Left lung (tissue), 10 donors: ENCODE measurements around the gene PRSS36. TPM values are rescaled to one million over a fixed set of nuclear protein-coding genes. Genes with fewer than 3 reads are reported as not detected.
A peak's percentile ranks its signal among the peaks of the same experiment; 100 is the strongest.
"Not testable (repeated sequence)": the region's sequence is repeated elsewhere in the genome, so short reads cannot be mapped to it uniquely, and the experiment has no call there.

Experiments used
- ATAC-seq: fragments of 200-7000 bp; cut with Tn5 transposase; one replicate; pipeline ENCODE4 v1.9.1; 2020; ENCODE audit warnings: moderate library complexity
- DNase-seq, 4 donors: peaks; one replicate each; pipeline ENCODE4 v3.0.0-alpha.2; 2013 to 2020
- H3K27ac ChIP-seq, 2 donors: fragments of 200-600 bp; sonication (generic) in 1 of 2; one replicate each; pipeline versions ENCODE4 v1.5.0 to v1.8.0; 2020 to 2021
- H3K27me3 ChIP-seq, 2 donors: fragments of 200-600 bp; sonication (generic) in 1 of 2; one replicate each; pipeline versions ENCODE4 v1.5.0 to v1.8.0; 2020 to 2021
- H3K36me3 ChIP-seq, 2 donors: fragments of 200-600 bp; sonication (generic) in 1 of 2; one replicate each; pipeline versions ENCODE4 v1.5.0 to v1.8.0; 2020 to 2021
- H3K4me1 ChIP-seq, 2 donors: fragments of 200-600 bp; one replicate each; pipeline ENCODE4 v1.8.0; 2021
- H3K4me3 ChIP-seq, 2 donors: fragments of 200-600 bp; sonication (generic) in 1 of 2; one replicate each; pipeline versions ENCODE4 v1.5.0 to v1.8.0; 2020 to 2021; ENCODE audit warnings: mild to moderate bottlenecking in 1 of 2
- H3K9me3 ChIP-seq, 2 donors: fragments of 200-600 bp; sonication (generic) in 1 of 2; one replicate each; pipeline versions ENCODE4 v1.5.0 to v1.8.0; 2020 to 2021
- intact Hi-C, 2 donors: fragments of 100-400 bp; cut with DNase I; formaldehyde crosslinking; loops; one replicate each; pipeline versions ENCODE4 v1.11.2 to v1.14.2; 2022
- polyA plus RNA-seq, 6 donors: library from polyadenylated mRNA; unstranded; fragments of 120-200 nt; gene quantifications; one replicate each; pipeline ENCODE4 v1.2.1, GENCODE V29; 2013; ENCODE audit not compliant: insufficient read length in 6 of 6
- total RNA-seq, 2 donors: library from RNA; stranded (reverse); fragmentation: NEBNext Ultra II Directional; extraction: Animal tissue kit (Norgen Biotek cat#: 25700); gene quantifications; one replicate each; pipeline ENCODE4 v1.2.1, GENCODE V29; 2021
- TF ChIP-seq, protein P1 (sequence below), 2 donors: fragments of 200-600 bp; sonication (generic) in 1 of 2; IDR thresholded peaks; one replicate each; pipeline versions ENCODE4 v1.5.0 to v1.8.0; 2021; ENCODE audit warnings: antibody characterized with exemption in 2 of 2
- donor health status: DM: no; HTN: yes; CAD: no.
- donor health status: DM: no; HTN: no; CAD: no.

PRSS36 gene
- total and polyA plus RNA-seq, 8 donors = 0.70 to 5.8 (median 2.1) TPM

GRCh38 chr16:31138621-31139578 lies 11.0 kb downstream of the PRSS36 start:
- no peaks in the 10 kb centered on the region for H3K9me3 ChIP-seq
- DNase-seq (peak in 3 of 4 donors; percentile 84 to 89 (median 85)), ATAC-seq (peak; percentile 35)
- peaks cover 0 to 8% of the 10 kb centered on the region in 2 donors for H3K27me3 ChIP-seq
- peak overlapping the region in 1 of 2 donors; percentile 14 for H3K4me3 ChIP-seq
- peak overlapping the region; percentile 66 to 69 for H3K27ac ChIP-seq
- peaks cover 8 to 51% of the 10 kb centered on the region in 2 donors for H3K4me1 ChIP-seq
- intact Hi-C loops = no loop called here
- no peaks in the 10 kb centered on the region for H3K36me3 ChIP-seq
- TF ChIP-seq, protein P1, sequence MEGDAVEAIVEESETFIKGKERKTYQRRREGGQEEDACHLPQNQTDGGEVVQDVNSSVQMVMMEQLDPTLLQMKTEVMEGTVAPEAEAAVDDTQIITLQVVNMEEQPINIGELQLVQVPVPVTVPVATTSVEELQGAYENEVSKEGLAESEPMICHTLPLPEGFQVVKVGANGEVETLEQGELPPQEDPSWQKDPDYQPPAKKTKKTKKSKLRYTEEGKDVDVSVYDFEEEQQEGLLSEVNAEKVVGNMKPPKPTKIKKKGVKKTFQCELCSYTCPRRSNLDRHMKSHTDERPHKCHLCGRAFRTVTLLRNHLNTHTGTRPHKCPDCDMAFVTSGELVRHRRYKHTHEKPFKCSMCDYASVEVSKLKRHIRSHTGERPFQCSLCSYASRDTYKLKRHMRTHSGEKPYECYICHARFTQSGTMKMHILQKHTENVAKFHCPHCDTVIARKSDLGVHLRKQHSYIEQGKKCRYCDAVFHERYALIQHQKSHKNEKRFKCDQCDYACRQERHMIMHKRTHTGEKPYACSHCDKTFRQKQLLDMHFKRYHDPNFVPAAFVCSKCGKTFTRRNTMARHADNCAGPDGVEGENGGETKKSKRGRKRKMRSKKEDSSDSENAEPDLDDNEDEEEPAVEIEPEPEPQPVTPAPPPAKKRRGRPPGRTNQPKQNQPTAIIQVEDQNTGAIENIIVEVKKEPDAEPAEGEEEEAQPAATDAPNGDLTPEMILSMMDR (IDR thresholded peaks at IDR 0.05) = no peak

GRCh38 chr16:31136822-31137499 lies 12.9 kb downstream of the PRSS36 start:
- ATAC-seq, H3K27ac ChIP-seq, H3K27me3 ChIP-seq, intact Hi-C loops, H3K9me3 ChIP-seq, H3K36me3 ChIP-seq, H3K4me3 ChIP-seq: not testable (repeated sequence)
- peaks cover 11 to 59% of the 10 kb centered on the region in 2 donors for H3K4me1 ChIP-seq
- DNase-seq = peak in 1 of 4 donors; percentile 33

DNA sequence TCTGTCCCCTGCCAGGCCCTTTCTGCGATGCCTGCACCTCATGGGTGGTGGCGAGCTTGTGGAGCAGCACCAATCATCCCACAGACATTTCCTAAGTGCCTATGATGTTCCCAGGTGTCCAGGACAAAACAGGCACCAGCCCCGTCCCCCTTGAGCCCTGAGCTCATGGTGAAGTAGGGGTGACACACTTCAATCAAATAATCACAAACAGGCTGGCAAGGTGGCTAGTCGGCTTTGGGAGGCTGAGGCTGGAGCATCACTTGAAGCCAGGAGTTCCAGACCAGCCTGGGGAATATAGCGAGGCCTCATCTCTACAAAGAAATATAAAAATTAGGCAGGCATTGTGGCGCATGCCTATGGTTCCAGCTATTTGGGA lies 13.6 kb downstream of the PRSS36 start:
- Histone ChIP-seq H3K9me3 (no peaks in the 10 kb centered on the region), H3K27me3 (peaks cover 0 to 8% of the 10 kb centered on the region in 2 donors), H3K4me1 (peaks cover 4 to 59% of the 10 kb centered on the region in 2 donors), H3K27ac (no peak overlapping the region), H3K36me3 (peaks cover 0 to 13% of the 10 kb centered on the region in 2 donors), H3K4me3 (no peak overlapping the region)
- TF ChIP-seq, protein P1 (IDR thresholded peaks at IDR 0.05) = no peak
- DNase-seq = peak in 1 of 4 donors; percentile 37
- intact Hi-C loops = no loop called here
- ATAC-seq = no peak

GRCh38 chr16:31135535-31136286 lies 14.2 kb downstream of the PRSS36 start, which contains the start of gene PRSS8:
TSS of gene PRSS8 (minus strand) at chr16:31135727. CDS start at chr16:31135498, 229 bp downstream.
- ATAC-seq (peak; percentile 76), DNase-seq (peak in 3 of 4 donors; percentile 76 to 94 (median 88))
- H3K36me3 ChIP-seq = peaks cover 0 to 19% of the 10 kb centered on the region in 2 donors
- TF ChIP-seq, protein P1 (IDR thresholded peaks at IDR 0.05) = no peak
- no peaks in the 10 kb centered on the region for H3K9me3 ChIP-seq
- peaks cover 0 to 8% of the 10 kb centered on the region in 2 donors for H3K27me3 ChIP-seq
- peak within 1 kb of the TSS; percentile 72 to 73 for H3K27ac ChIP-seq
- H3K4me1 ChIP-seq = peaks cover 4 to 59% of the 10 kb centered on the region in 2 donors
- intact Hi-C loops = no loop called here
- peak within 1 kb of the TSS; percentile 35 to 42 for H3K4me3 ChIP-seq
